HepG2 (cell line): Measurements from ENCODE around the gene TPI1.

Experiments used
- FOXJ3 ChIP-seq: sonication (generic); formaldehyde crosslinking; IDR thresholded peaks from 2 replicates; pipeline ENCODE4 v1.4.0; 2020; ENCODE audit warnings: missing genetic modification reagents, mild to moderate bottlenecking, borderline replicate concordance
- POLR2A ChIP-seq, 2 experiments: IDR thresholded peaks; 2 replicates each; pipeline ENCODE4 v1.6.1; 2011; ENCODE audit warnings: low read depth in 2 of 2, low read length in 2 of 2, mild to moderate bottlenecking in 1 of 2, moderate library complexity in 1 of 2; ENCODE audit not compliant: insufficient read depth in 1 of 2
- TF ChIP-seq, protein P1 (sequence below): sonication (generic); formaldehyde crosslinking; IDR thresholded peaks from 2 replicates; pipeline ENCODE4 v1.5.0; 2020; ENCODE audit warnings: mild to moderate bottlenecking, missing genetic modification reagents, moderate library complexity

- TF ChIP-seq, protein P1, sequence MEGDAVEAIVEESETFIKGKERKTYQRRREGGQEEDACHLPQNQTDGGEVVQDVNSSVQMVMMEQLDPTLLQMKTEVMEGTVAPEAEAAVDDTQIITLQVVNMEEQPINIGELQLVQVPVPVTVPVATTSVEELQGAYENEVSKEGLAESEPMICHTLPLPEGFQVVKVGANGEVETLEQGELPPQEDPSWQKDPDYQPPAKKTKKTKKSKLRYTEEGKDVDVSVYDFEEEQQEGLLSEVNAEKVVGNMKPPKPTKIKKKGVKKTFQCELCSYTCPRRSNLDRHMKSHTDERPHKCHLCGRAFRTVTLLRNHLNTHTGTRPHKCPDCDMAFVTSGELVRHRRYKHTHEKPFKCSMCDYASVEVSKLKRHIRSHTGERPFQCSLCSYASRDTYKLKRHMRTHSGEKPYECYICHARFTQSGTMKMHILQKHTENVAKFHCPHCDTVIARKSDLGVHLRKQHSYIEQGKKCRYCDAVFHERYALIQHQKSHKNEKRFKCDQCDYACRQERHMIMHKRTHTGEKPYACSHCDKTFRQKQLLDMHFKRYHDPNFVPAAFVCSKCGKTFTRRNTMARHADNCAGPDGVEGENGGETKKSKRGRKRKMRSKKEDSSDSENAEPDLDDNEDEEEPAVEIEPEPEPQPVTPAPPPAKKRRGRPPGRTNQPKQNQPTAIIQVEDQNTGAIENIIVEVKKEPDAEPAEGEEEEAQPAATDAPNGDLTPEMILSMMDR (CRISPR knock-in tag): no peak
- no peak for TF ChIP-seq FOXJ3 (CRISPR knock-in tag)
- no peak for TF ChIP-seq POLR2A (IDR thresholded peaks at IDR 0.05; ENCODE audit: insufficient read depth in 1 of 2, low read depth in 2 of 2, low read length in 2 of 2)
Observed at GRCh38 chr12:6917491-6918231, 50.3 kb downstream of the TPI1 start.
